HepG2 (cell line): ENCODE data around the gene OTUD7B. TPM values are rescaled to one million over a fixed set of nuclear protein-coding genes. Genes with fewer than 3 reads are reported as not detected.

ENCODE experiments used
- ATAC-seq: fragments of 200-7000 bp; cut with Tn5 transposase; 3 replicates; pipeline ENCODE4 v1.9.1; 2020; ENCODE audit warnings: mild to moderate bottlenecking, moderate library complexity
- BruUV-seq: library from RNA; stranded (reverse); fragments of 400-500 nt; replicated peaks from 2 replicates; lab custom pipeline; 2021; lab: Mats Ljungman, UMichigan
- CTCF ChIA-PET: fragments of 300-600 bp; formaldehyde crosslinking; extraction: SDS; loops from one replicate; lab custom pipeline; 2021; ENCODE audit warnings: low total read pairs, inconsistent platforms, low intra/inter-chr PET ratio; lab: Yijun Ruan, JAX
- POLR2A ChIA-PET: fragments of 350-600 bp; sonication (Branson Sonifier 250); formaldehyde crosslinking; loops from one replicate; lab custom pipeline; 2020; ENCODE audit warnings: antibody characterized with exemption, inconsistent platforms; lab: Yijun Ruan, JAX
- DNase-seq: peaks from one replicate; pipeline ENCODE4 v3.0.0-alpha.2; 2015; ENCODE audit warnings: low spot score
- FAIRE-seq: peaks from 3 replicates; lab custom pipeline; 2011; peaks lifted over from hg19 to GRCh38; lab: Jason Lieb, UNC
- H2AFZ ChIP-seq: one replicate; pipeline ENCODE4 v1.6.1; 2011; ENCODE audit warnings: low read length, inconsistent platforms
- H3K27ac ChIP-seq: fragments of 300-600 bp; 3 replicates; pipeline ENCODE4 v1.8.0; 2011; ENCODE audit warnings: mixed run types, mild to moderate bottlenecking, mixed read lengths, low read length, inconsistent platforms; ENCODE audit not compliant: insufficient read depth; ENCODE audit errors: extremely low read length
- H3K27me3 ChIP-seq, 2 experiments: fragments of 200-600 bp in 1 of 2; 2 replicates in 1 of 2; 3 replicates in 1 of 2; pipeline versions ENCODE4 v1.6.0 to v1.8.0; 2011; ENCODE audit warnings: low read length in 2 of 2, mild to moderate bottlenecking in 2 of 2, moderate library complexity in 2 of 2, inconsistent platforms in 1 of 2; ENCODE audit not compliant: insufficient read depth in 2 of 2, control insufficient read depth in 1 of 2
- H3K36me3 ChIP-seq, 2 experiments: fragments of 200-600 bp in 1 of 2; replicated peaks in 1 of 2; 2 replicates in 1 of 2; 3 replicates in 1 of 2; pipeline versions ENCODE4 v1.5.1 to v1.8.0; 2011; ENCODE audit warnings: low read length in 2 of 2, inconsistent platforms in 1 of 2; ENCODE audit not compliant: insufficient read depth in 2 of 2, control insufficient read depth in 1 of 2
- H3K4me1 ChIP-seq: 2 replicates; pipeline ENCODE4 v1.5.1; 2012; ENCODE audit warnings: low read length, inconsistent platforms; ENCODE audit not compliant: insufficient read depth
- H3K4me2 ChIP-seq: 2 replicates; pipeline ENCODE4 v1.6.0; 2011; ENCODE audit warnings: low read depth, low read length, inconsistent platforms
- H3K4me3 ChIP-seq, 3 experiments: fragments of 200-600 bp in 1 of 3; sonication (generic), shearing (Covaris generic) in 1 of 3; replicated peaks in 1 of 3; 2 replicates each; pipeline ENCODE4 v1.5.1; 2011 to 2016; ENCODE audit warnings: low read length in 3 of 3, inconsistent platforms in 2 of 3, low read depth in 2 of 3, mild to moderate bottlenecking in 2 of 3, control low read depth in 1 of 3, mixed read lengths in 1 of 3; ENCODE audit not compliant: insufficient read depth in 1 of 3
- H3K79me2 ChIP-seq: one replicate; pipeline ENCODE4 v1.6.1; 2011; ENCODE audit warnings: low read length, inconsistent platforms; ENCODE audit not compliant: insufficient read depth
- H3K9ac ChIP-seq: 2 replicates; pipeline ENCODE4 v1.6.0; 2011; ENCODE audit warnings: mild to moderate bottlenecking, low read depth, low read length, inconsistent platforms; ENCODE audit not compliant: insufficient read depth
- H3K9me3 ChIP-seq: 2 replicates; pipeline ENCODE4 v1.5.1; 2012; ENCODE audit warnings: mild to moderate bottlenecking, low read length
- H4K20me1 ChIP-seq: 2 replicates; pipeline ENCODE4 v1.6.0; 2011; ENCODE audit warnings: inconsistent platforms, mild to moderate bottlenecking, low read length, moderate library complexity; ENCODE audit not compliant: insufficient read depth
- BRCA1 ChIP-seq: sonication (generic); formaldehyde crosslinking; IDR thresholded peaks from 2 replicates; pipeline ENCODE4 v1.4.0; 2020; ENCODE audit warnings: missing genetic modification reagents
- FOXA1 ChIP-seq, 2 experiments: fragments of 450-650 bp in 1 of 2; sonication (generic) in 1 of 2; formaldehyde crosslinking in 1 of 2; IDR thresholded peaks; 2 replicates each; pipeline versions ENCODE4 v1.4.0 to v1.6.1; 2016 to 2020; ENCODE audit warnings: missing genetic modification reagents in 1 of 2
- GTF3A ChIP-seq: sonication (generic); formaldehyde crosslinking; conservative IDR thresholded peaks from 2 replicates; pipeline ENCODE4 v1.4.0; 2020; ENCODE audit warnings: mild to moderate bottlenecking, missing genetic modification reagents
- GZF1 ChIP-seq: sonication (generic); formaldehyde crosslinking; IDR thresholded peaks from 2 replicates; pipeline ENCODE4 v1.5.1; 2020; ENCODE audit warnings: mild to moderate bottlenecking, missing genetic modification reagents
- NKX3-1 ChIP-seq: sonication (generic); formaldehyde crosslinking; IDR thresholded peaks from 2 replicates; pipeline ENCODE4 v1.5.0; 2020; ENCODE audit warnings: missing genetic modification reagents
- TAF1 ChIP-seq: sonication (generic); formaldehyde crosslinking; IDR thresholded peaks from 2 replicates; pipeline ENCODE4 v1.4.0; 2020; ENCODE audit warnings: missing genetic modification reagents
- WIZ ChIP-seq: sonication (generic); formaldehyde crosslinking; IDR thresholded peaks from 2 replicates; pipeline ENCODE4 v1.5.1; 2020; ENCODE audit warnings: mild to moderate bottlenecking, missing genetic modification reagents
- ZNF333 ChIP-seq: sonication (generic); formaldehyde crosslinking; IDR thresholded peaks from 2 replicates; pipeline ENCODE4 v1.4.0; 2020; ENCODE audit warnings: mild to moderate bottlenecking, missing genetic modification reagents, borderline replicate concordance
- ZNF615 ChIP-seq: sonication (generic); formaldehyde crosslinking; IDR thresholded peaks from 2 replicates; pipeline ENCODE4 v1.5.0; 2020; ENCODE audit warnings: mild to moderate bottlenecking, missing genetic modification reagents, borderline replicate concordance
- ZNF816 ChIP-seq: sonication (generic); formaldehyde crosslinking; IDR thresholded peaks from 2 replicates; pipeline ENCODE4 v1.8.0; 2022; ENCODE audit warnings: missing genetic modification reagents, mild to moderate bottlenecking, borderline replicate concordance
- ZNF850 ChIP-seq: sonication (generic); formaldehyde crosslinking; conservative IDR thresholded peaks from 2 replicates; pipeline ENCODE4 v1.9.0; 2021; ENCODE audit warnings: mild to moderate bottlenecking, missing genetic modification reagents
- ZNF883 ChIP-seq: sonication (generic); formaldehyde crosslinking; IDR thresholded peaks from 2 replicates; pipeline ENCODE4 v1.5.1; 2020; ENCODE audit warnings: mild to moderate bottlenecking, missing genetic modification reagents; ENCODE audit errors: not compliant biosample characterization
- ZSCAN30 ChIP-seq: sonication (generic); formaldehyde crosslinking; IDR thresholded peaks from 2 replicates; pipeline ENCODE4 v1.5.0; 2020; ENCODE audit warnings: mild to moderate bottlenecking, missing genetic modification reagents
- WGBS: methylation state at CpG from one replicate; pipeline ENCODE4 v1.1.6; 2017; ENCODE audit warnings: low lambda C conversion rate; 5-methylcytosine and 5-hydroxymethylcytosine counted together
- in situ Hi-C: cut with HindIII; loops from 2 replicates; pipeline ENCODE4 v1.10.0; 2017; ENCODE audit warnings: low pct_unique_long_range_greater_than_20kb; ENCODE audit not compliant: extremely low pct_ligation_motif_present
- intact Hi-C: fragments of 100-400 bp; cut with micrococcal nuclease; formaldehyde crosslinking; loops from one replicate; pipeline ENCODE4 v1.10.0; 2022; ENCODE audit not compliant: unreplicated experiment
- polyA plus RNA-seq, 8 experiments: library from polyadenylated mRNA; depleted of rRNA in 3 of 8; stranded (reverse) in 7 of 8; unstranded in 1 of 8; fragments of >200 nt; fragmentation: Illumina TruSeq in 4 of 8; extraction: Trizol in 4 of 8; gene quantifications; 2 replicates each; pipeline versions ENCODE4 v1.2.1 to v1.2.3, GENCODE V29; 2011 to 2016; ENCODE audit warnings: low read depth in 4 of 8, missing spikeins in 1 of 8, mixed read lengths in 1 of 8; ENCODE audit not compliant: insufficient read depth in 1 of 8
- total RNA-seq, 5 experiments: library from RNA; depleted of rRNA; stranded (reverse); fragments of >200 nt; fragmentation: Illumina TruSeq; extraction: Trizol; gene quantifications; 2 replicates each; pipeline ENCODE4 v1.2.3, GENCODE V29; 2016; ENCODE audit warnings: low read depth in 1 of 5
- TF ChIP-seq, protein P1 (sequence below): sonication (generic); formaldehyde crosslinking; IDR thresholded peaks from 2 replicates; pipeline ENCODE4 v1.9.0; 2021; ENCODE audit warnings: missing genetic modification reagents, mild to moderate bottlenecking, borderline replicate concordance
- TF ChIP-seq, protein P2 (sequence below): sonication (generic); formaldehyde crosslinking; IDR thresholded peaks from 2 replicates; pipeline ENCODE4 v1.8.1; 2023; ENCODE audit warnings: missing genetic modification reagents, mild to moderate bottlenecking, borderline replicate concordance
- TF ChIP-seq, protein P3 (sequence below): sonication (generic); formaldehyde crosslinking; IDR thresholded peaks from 2 replicates; pipeline ENCODE4 v1.4.0; 2020; ENCODE audit warnings: missing genetic modification reagents, low read depth, mild to moderate bottlenecking, borderline replicate concordance

Gene OTUD7B
- total and polyA plus RNA-seq, 2 of the 13 experiments (the other 11 are each of a cell fraction or from before 2014, with no cell fraction given) = 5.1 to 11.2 TPM

DNA sequence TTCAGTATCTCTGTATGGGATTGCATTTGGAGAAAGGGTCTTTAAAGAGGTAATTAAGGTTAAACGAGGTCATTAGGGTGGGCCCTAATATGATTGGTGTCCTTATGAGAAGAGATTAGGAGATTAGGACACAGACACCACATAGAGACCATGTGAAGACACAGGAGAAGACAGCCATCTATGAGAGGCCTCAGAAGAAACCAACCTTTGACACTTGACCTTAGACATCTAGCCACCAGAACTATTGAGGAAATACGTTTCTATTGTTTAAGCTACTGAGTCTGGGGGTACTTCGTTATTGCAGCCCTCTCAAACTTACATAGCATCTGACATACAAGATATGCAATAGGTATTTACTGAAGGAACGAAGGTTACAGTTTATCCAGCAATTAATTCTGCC, 49.7 kb upstream of the OTUD7B start:
- POLR2A ChIA-PET = no interaction called here
- Histone ChIP-seq H3K4me3 (no peak overlapping the region), H3K27me3 (no peaks in the 10 kb centered on the region), H3K4me2 (no peak overlapping the region), H3K36me3 (no peaks in the 10 kb centered on the region), H3K79me2 (no peaks in the 10 kb centered on the region), H3K27ac (no peak overlapping the region), H3K9me3 (no peaks in the 10 kb centered on the region), H2AFZ (no peak overlapping the region), H3K9ac (no peak overlapping the region), H3K4me1 (peaks cover 5% of the 10 kb centered on the region), H4K20me1 (no peaks in the 10 kb centered on the region)
- BruUV-seq = no TSS peak
- DNase-seq = no peak
- no peak for FAIRE-seq
- ATAC-seq = no peak
- CTCF ChIA-PET = no interaction called here
- TF ChIP-seq ZNF850 (CRISPR knock-in tag) (no peak), ZNF615 (CRISPR knock-in tag) (no peak), ZNF333 (CRISPR knock-in tag) (no peak), NKX3-1 (CRISPR knock-in tag) (no peak)
- intact Hi-C loops (no loop called here), in situ Hi-C loops (no loop called here)
- WGBS = 55% methylated on average over 4 of the region's 4 CpGs

DNA sequence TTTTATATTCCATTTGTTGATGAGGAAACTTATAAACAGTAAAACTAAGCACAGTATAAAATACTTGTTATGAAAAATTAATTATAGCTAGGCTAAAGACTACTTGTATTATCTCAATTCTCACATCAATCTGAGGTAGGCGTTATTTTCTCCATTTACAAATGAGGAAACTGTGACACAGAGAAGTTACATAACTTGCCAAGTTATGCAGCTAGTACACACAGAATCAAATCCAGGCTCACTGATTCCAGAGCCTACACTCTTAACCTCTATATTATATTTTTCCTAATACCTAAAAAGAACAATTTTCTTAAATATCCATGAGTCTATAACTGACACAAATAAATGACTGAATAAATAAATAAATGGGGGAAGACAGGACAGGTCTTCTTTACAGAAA, 45.9 kb upstream of the OTUD7B start:
- Histone ChIP-seq H3K4me3 (no peak overlapping the region), H3K9me3 (no peaks in the 10 kb centered on the region), H3K79me2 (no peaks in the 10 kb centered on the region), H4K20me1 (no peaks in the 10 kb centered on the region), H3K4me1 (no peaks in the 10 kb centered on the region), H3K9ac (no peak overlapping the region), H3K27ac (no peak overlapping the region), H2AFZ (no peak overlapping the region), H3K36me3 (no peaks in the 10 kb centered on the region), H3K27me3 (no peaks in the 10 kb centered on the region), H3K4me2 (no peak overlapping the region)
- POLR2A ChIA-PET = no interaction called here
- TF ChIP-seq FOXA1 (IDR thresholded peaks at IDR 0.05) (no peak), FOXA1 (CRISPR knock-in tag; IDR thresholded peaks at IDR 0.05) (no peak), ZNF816 (CRISPR knock-in tag) (no peak), ZSCAN30 (no peak), GTF3A (no peak), TAF1 (CRISPR knock-in tag) (no peak), BRCA1 (CRISPR knock-in tag) (no peak), ZNF883 (CRISPR knock-in tag) (no peak), WIZ (no peak), GZF1 (CRISPR knock-in tag) (no peak)
- TF ChIP-seq, protein P1, sequence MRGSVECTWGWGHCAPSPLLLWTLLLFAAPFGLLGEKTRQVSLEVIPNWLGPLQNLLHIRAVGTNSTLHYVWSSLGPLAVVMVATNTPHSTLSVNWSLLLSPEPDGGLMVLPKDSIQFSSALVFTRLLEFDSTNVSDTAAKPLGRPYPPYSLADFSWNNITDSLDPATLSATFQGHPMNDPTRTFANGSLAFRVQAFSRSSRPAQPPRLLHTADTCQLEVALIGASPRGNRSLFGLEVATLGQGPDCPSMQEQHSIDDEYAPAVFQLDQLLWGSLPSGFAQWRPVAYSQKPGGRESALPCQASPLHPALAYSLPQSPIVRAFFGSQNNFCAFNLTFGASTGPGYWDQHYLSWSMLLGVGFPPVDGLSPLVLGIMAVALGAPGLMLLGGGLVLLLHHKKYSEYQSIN = no peak
- TF ChIP-seq, protein P2, sequence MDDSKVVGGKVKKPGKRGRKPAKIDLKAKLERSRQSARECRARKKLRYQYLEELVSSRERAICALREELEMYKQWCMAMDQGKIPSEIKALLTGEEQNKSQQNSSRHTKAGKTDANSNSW (CRISPR knock-in tag) = no peak
- TF ChIP-seq, protein P3, sequence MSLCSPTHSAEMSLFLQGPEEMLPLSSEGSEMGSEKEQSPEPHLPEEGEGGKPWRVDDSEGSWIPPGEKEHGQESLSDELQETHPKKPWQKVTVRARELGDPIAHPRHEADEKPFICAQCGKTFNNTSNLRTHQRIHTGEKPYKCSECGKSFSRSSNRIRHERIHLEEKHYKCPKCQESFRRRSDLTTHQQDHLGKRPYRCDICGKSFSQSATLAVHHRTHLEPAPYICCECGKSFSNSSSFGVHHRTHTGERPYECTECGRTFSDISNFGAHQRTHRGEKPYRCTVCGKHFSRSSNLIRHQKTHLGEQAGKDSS (CRISPR knock-in tag) = no peak
- DNase-seq (no peak), ATAC-seq (no peak), FAIRE-seq (no peak)
- no TSS peak for BruUV-seq
- CTCF ChIA-PET = no interaction called here
- in situ Hi-C loops (no loop called here), intact Hi-C loops (no loop called here)
- WGBS = 91% methylated on average over 1 of the region's 1 CpG
